Calu3 (cell line): ENCODE results near the gene MTMR12. TPM values are rescaled to one million over a fixed set of nuclear protein-coding genes. Genes with fewer than 3 reads are reported as not detected.

Source experiments
- BruUV-seq: library from RNA; stranded (reverse); fragments of 400-500 nt; replicated peaks from 2 replicates; lab custom pipeline; 2021; lab: Mats Ljungman, UMichigan
- CTCF ChIA-PET: fragments of 300-600 bp; sonication (Branson Sonifier 250); formaldehyde crosslinking; loops from one replicate; lab custom pipeline; 2022; ENCODE audit warnings: antibody characterized with exemption; lab: Charles Lee
- DNase-seq: peaks from one replicate; pipeline ENCODE4 v3.0.0; 2022
- H3K27ac Mint-ChIP-seq: one replicate; pipeline ENCODE4 v1.8.0; 2022; ENCODE audit warnings: mixed read lengths; ENCODE audit not compliant: unreplicated experiment
- H3K27me3 Mint-ChIP-seq: one replicate; pipeline ENCODE4 v1.8.0; 2022; ENCODE audit warnings: mixed read lengths; ENCODE audit not compliant: unreplicated experiment
- H3K36me3 Mint-ChIP-seq: one replicate; pipeline ENCODE4 v1.8.0; 2022; ENCODE audit warnings: mild to moderate bottlenecking, moderate library complexity, mixed read lengths; ENCODE audit not compliant: insufficient read depth, unreplicated experiment
- H3K4me1 Mint-ChIP-seq: one replicate; pipeline ENCODE4 v1.8.0; 2022; ENCODE audit warnings: mild to moderate bottlenecking, low read depth, mixed read lengths; ENCODE audit not compliant: unreplicated experiment
- H3K4me3 Mint-ChIP-seq: one replicate; pipeline ENCODE4 v1.8.0; 2022; ENCODE audit warnings: mild to moderate bottlenecking, low read depth, moderate library complexity, mixed read lengths; ENCODE audit not compliant: unreplicated experiment
- H3K9me3 Mint-ChIP-seq: one replicate; pipeline ENCODE4 v1.8.0; 2022; ENCODE audit warnings: low read depth, mixed read lengths; ENCODE audit not compliant: unreplicated experiment
- intact Hi-C: fragments of 100-400 bp; cut with micrococcal nuclease; formaldehyde crosslinking; loops from one replicate; pipeline ENCODE4 v1.10.0; 2022; ENCODE audit not compliant: unreplicated experiment
- total RNA-seq: library from RNA; stranded (reverse); gene quantifications from 2 replicates; pipeline ENCODE4 v1.2.3, GENCODE V29; 2022
- TF ChIP-seq, protein P1 (sequence below): fragments of 200-600 bp; IDR thresholded peaks from one replicate; pipeline ENCODE4 v1.8.0; 2022; ENCODE audit warnings: antibody characterized with exemption; ENCODE audit not compliant: unreplicated experiment

MTMR12 gene
- total RNA-seq, 1 experiment from 2014 or later = 42.7 TPM

DNA sequence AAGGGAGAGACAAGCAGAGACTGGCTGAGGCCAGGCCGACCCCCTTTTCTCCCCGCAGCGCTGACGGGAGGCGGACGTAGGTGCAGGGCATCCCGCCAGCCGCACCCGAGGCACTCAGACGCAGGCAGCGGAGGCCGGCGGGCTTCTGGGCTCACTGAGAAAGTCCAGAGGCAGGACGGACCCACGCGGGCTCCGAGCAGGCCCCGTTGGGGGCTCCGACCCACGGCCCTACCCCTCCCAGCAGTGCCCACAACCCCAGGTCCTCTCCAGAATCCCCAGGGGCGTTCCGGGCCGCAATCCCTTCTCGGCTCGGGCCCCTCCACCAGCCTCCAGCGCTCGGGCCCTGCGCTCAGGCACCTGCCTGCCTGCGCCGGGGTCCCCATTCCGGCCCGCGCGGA, 543 bp downstream of the MTMR12 start:
- intact Hi-C loops = no loop called here
- no TSS peak for BruUV-seq
- peaks cover 47% of the 10 kb centered on the region for H3K4me1 Mint-ChIP-seq
- peak overlapping the region; percentile 85 for H3K4me3 Mint-ChIP-seq
- peaks cover 49% of the 10 kb centered on the region for H3K36me3 Mint-ChIP-seq
- no peaks in the 10 kb centered on the region for H3K9me3 Mint-ChIP-seq
- peak overlapping the region; percentile 92 for H3K27ac Mint-ChIP-seq
- no peaks in the 10 kb centered on the region for H3K27me3 Mint-ChIP-seq
- peak; percentile 63 for DNase-seq
- CTCF ChIA-PET = interaction anchor here (0.6 to 1.0 kb wide), 3 partner anchors 9 to 64 kb away, joined by 3 read pairs; no protein-coding TSS in a partner anchor
- TF ChIP-seq, protein P1, sequence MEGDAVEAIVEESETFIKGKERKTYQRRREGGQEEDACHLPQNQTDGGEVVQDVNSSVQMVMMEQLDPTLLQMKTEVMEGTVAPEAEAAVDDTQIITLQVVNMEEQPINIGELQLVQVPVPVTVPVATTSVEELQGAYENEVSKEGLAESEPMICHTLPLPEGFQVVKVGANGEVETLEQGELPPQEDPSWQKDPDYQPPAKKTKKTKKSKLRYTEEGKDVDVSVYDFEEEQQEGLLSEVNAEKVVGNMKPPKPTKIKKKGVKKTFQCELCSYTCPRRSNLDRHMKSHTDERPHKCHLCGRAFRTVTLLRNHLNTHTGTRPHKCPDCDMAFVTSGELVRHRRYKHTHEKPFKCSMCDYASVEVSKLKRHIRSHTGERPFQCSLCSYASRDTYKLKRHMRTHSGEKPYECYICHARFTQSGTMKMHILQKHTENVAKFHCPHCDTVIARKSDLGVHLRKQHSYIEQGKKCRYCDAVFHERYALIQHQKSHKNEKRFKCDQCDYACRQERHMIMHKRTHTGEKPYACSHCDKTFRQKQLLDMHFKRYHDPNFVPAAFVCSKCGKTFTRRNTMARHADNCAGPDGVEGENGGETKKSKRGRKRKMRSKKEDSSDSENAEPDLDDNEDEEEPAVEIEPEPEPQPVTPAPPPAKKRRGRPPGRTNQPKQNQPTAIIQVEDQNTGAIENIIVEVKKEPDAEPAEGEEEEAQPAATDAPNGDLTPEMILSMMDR = no peak

DNA sequence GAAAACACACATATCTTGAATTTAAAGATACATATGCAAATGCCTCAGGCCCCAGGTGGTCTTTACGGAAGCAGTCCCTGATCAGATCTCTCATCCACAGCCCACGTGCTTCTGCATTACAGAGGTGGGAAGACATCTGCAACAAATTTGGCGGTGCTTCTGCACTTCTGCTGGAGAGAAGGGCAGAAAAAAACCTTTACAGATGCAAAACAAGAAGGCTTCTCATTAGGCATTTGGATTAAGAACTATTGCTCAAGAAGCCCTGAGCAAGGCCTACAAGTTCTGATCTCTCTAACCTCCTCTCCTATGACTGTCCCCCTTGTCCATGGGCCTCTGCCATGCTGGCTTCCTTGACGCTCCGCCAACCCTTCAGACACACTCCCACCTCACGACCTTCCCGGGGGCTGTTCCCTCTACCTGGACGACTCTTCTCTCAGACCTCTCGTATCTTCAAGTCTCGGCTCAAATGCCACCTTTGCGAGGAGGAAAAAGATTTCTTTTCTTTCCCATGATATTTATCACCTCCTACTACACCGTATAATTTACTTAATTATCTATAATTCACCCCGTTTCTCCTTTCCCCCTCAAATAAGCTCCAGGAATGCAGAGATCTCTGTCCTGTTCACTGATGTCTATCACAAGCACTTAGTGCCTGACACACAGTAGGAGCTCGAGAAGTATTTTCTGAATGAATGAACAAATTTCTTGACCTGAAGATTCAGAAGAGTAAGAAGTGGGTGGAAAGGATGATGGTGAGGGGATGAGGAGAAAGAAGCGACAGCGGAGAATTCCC, 1.1 kb downstream of the MTMR12 start:
- Mint-ChIP-seq H3K9me3 (no peaks in the 10 kb centered on the region), H3K4me3 (peak overlapping the region; percentile 85), H3K27me3 (no peaks in the 10 kb centered on the region), H3K4me1 (peaks cover 48% of the 10 kb centered on the region), H3K27ac (peak overlapping the region; percentile 92), H3K36me3 (peaks cover 51% of the 10 kb centered on the region)
- CTCF ChIA-PET = interaction anchor here (0.6 to 1.0 kb wide), 3 partner anchors 8 to 63 kb away, joined by 3 read pairs; no protein-coding TSS in a partner anchor
- TF ChIP-seq, protein P1 = no peak
- no peak for DNase-seq
- TSS peak; percentile 33 for BruUV-seq
- intact Hi-C loops = no loop called here

DNA sequence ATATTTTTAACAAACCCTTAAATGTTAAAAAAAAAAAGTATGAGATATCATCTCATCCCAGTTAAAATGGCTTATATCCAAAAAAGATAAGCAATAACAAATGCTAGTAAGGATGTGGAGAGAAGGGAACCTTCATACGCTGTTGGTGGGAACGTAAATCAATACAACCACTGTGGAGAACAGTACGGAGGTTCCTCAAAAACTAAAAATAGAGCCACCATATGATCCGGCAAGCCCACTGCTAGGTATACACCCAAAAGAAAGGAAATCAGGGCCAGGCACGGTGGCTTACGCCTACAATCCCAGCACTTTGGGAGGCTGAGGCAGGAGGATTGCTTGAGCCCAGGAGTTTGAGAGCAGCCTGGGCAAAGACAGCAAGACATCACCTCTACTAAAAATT, 3.0 kb downstream of the MTMR12 start:
- TF ChIP-seq, protein P1 = no peak
- BruUV-seq = no TSS peak
- H3K36me3 Mint-ChIP-seq = peaks cover 51% of the 10 kb centered on the region
- peaks cover 52% of the 10 kb centered on the region for H3K4me1 Mint-ChIP-seq
- no peak for DNase-seq
- no peaks in the 10 kb centered on the region for H3K27me3 Mint-ChIP-seq
- intact Hi-C loops = no loop called here
- CTCF ChIA-PET = no interaction called here
- no peak overlapping the region for H3K4me3 Mint-ChIP-seq
- no peaks in the 10 kb centered on the region for H3K9me3 Mint-ChIP-seq
- H3K27ac Mint-ChIP-seq = no peak overlapping the region

DNA sequence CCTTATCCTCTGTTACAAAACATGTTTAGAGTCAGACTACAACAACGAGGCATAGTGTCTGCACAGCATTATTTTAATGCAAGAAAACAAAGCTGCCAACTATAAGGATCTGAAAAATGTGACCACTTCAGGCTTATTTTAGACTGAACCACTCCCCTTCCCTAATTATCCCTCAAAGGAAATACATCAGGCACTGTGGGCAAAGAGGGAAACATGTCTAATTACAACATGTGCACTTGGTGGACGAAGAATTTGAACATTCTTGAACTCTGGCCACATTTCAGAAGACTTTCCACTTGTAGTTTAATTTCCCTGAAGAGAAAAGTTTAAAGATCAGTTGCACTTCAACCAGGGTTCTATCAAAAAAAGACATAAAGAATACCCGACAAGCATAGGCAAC, 3.8 kb downstream of the MTMR12 start:
- no peak for DNase-seq
- no peaks in the 10 kb centered on the region for H3K27me3 Mint-ChIP-seq
- BruUV-seq = no TSS peak
- peaks cover 59% of the 10 kb centered on the region for H3K4me1 Mint-ChIP-seq
- no peaks in the 10 kb centered on the region for H3K9me3 Mint-ChIP-seq
- H3K27ac Mint-ChIP-seq = no peak overlapping the region
- intact Hi-C loops = no loop called here
- TF ChIP-seq, protein P1 = no peak
- peak overlapping the region; percentile 21 for H3K4me3 Mint-ChIP-seq
- CTCF ChIA-PET = interaction anchor here (0.7 kb wide), 1 partner anchor 37 kb away, joined by 3 read pairs; no protein-coding TSS in a partner anchor
- H3K36me3 Mint-ChIP-seq = peaks cover 53% of the 10 kb centered on the region
